ENCODE measurements around the gene SPATA45.

Gene SPATA45

DNA sequence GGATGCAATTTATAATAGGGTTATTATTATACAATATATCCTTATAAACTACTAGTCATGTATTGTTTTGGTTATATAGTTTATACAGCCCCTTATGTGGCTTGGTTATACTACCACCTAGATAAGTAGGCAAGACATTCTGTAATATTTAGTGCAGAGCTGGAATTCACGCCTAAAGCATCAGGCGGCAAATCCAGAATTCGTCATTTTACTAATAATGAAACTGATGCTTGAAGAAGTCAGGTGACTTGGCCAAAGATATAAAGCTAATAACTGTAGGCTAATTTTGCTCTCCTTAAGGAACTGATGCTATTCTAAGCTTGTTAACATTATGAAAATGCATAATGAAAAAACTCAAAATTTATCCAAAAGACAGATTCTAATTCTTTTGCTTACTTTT is 66.7 kb downstream of the SPATA45 start:
- DNase-seq (ENCODE audit: low spot score), result no peak
